ENCODE measurements around the gene ZCCHC13. TPM values are rescaled to one million over a fixed set of nuclear protein-coding genes. Genes with fewer than 3 reads are reported as not detected.

Gene ZCCHC13
- total RNA-seq = not detected in 2 replicates

GRCh38 chrX:74304016-74304415, at the start of gene ZCCHC13:
Gene ZCCHC13 (plus strand): TSS chrX:74304180. CDS start chrX:74304267, 87 bp downstream.

Other genes starting within 250 kb of the ZCCHC13 start
- gene SLC16A2, start 117.3 kb downstream of the ZCCHC13 start, total RNA-seq = 5.9 and 14.4 TPM in 2 replicates